Measurements from ENCODE around the gene UGP2. TPM values are rescaled to one million over a fixed set of nuclear protein-coding genes. Genes with fewer than 3 reads are reported as not detected.
"Not testable (repeated sequence)": the region's sequence is repeated elsewhere in the genome, so short reads cannot be mapped to it uniquely, and the experiment has no call there.

The UGP2 gene
- total RNA-seq, result 563 TPM
- long read RNA-seq, transcript UGP2-201 (10 exons, 2,338 nt), result major isoform, 1,036 of 1,393 reads
- long read RNA-seq, transcript UGP2-207 (11 exons, 2,057 nt), result minor isoform, 7 of 1,393 reads
- long read RNA-seq, transcript UGP2-203 (10 exons, 1,955 nt), result minor isoform, 5 of 1,393 reads
- long read RNA-seq, transcript UGP2-202 (10 exons, 2,136 nt), result minor isoform, 136 of 1,393 reads
- long read RNA-seq, partial matches to known transcripts, result 96 of 1,393 reads
- long read RNA-seq, other reads (novel, unspliced or antisense), result 112 of 1,393 reads

- peak; percentile 97 for DNase-seq (ENCODE audit: low spot score)
Observed at GRCh38 chr2:63841254-63842022, at the start of gene UGP2. UGP2 (plus strand) TSS chr2:63841896; CDS start chr2:63842186, 290 bp downstream.

- DNase-seq (ENCODE audit: low spot score), result no peak
Observed at GRCh38 chr2:63792530-63792929, 49.2 kb upstream of the UGP2 start.

GRCh38 chr2:63796366-63796765 lies 45.3 kb upstream of the UGP2 start:
- no peak for DNase-seq (ENCODE audit: low spot score)

GRCh38 chr2:63796796-63797195 lies 44.9 kb upstream of the UGP2 start:
- DNase-seq (ENCODE audit: low spot score), result no peak

- DNase-seq (ENCODE audit: low spot score), result no peak
Observed at GRCh38 chr2:63801455-63801854, 40.2 kb upstream of the UGP2 start.

- DNase-seq (ENCODE audit: low spot score), result no peak
Observed at GRCh38 chr2:63805412-63805811, 36.3 kb upstream of the UGP2 start.

GRCh38 chr2:63808036-63808435 lies 33.7 kb upstream of the UGP2 start:
- not testable (repeated sequence) for DNase-seq (ENCODE audit: low spot score)

- DNase-seq (ENCODE audit: low spot score), result not testable (repeated sequence)
Observed at GRCh38 chr2:63808911-63809310, 32.8 kb upstream of the UGP2 start.

GRCh38 chr2:63811063-63811462 lies 30.6 kb upstream of the UGP2 start:
- no peak for DNase-seq (ENCODE audit: low spot score)

GRCh38 chr2:63811870-63812269 lies 29.8 kb upstream of the UGP2 start:
- DNase-seq (ENCODE audit: low spot score), result not testable (repeated sequence)

- DNase-seq (ENCODE audit: low spot score), result no peak
Observed at GRCh38 chr2:63814114-63814513, 27.6 kb upstream of the UGP2 start.

GRCh38 chr2:63817382-63817781 lies 24.3 kb upstream of the UGP2 start:
- no peak for DNase-seq (ENCODE audit: low spot score)

- DNase-seq (ENCODE audit: low spot score), result no peak
Observed at GRCh38 chr2:63818271-63818670, 23.4 kb upstream of the UGP2 start.

- no peak for DNase-seq (ENCODE audit: low spot score)
Observed at GRCh38 chr2:63819256-63819655, 22.4 kb upstream of the UGP2 start.

- DNase-seq (ENCODE audit: low spot score), result no peak
Observed at GRCh38 chr2:63819765-63820717, 21.7 kb upstream of the UGP2 start.

- DNase-seq (ENCODE audit: low spot score), result no peak
Observed at GRCh38 chr2:63820969-63821368, 20.7 kb upstream of the UGP2 start.

GRCh38 chr2:63821396-63821795 lies 20.3 kb upstream of the UGP2 start:
- DNase-seq (ENCODE audit: low spot score), result no peak

- DNase-seq (ENCODE audit: low spot score), result no peak
Observed at GRCh38 chr2:63822478-63822877, 19.2 kb upstream of the UGP2 start.

- DNase-seq (ENCODE audit: low spot score), result no peak
Observed at GRCh38 chr2:63827749-63828148, 13.9 kb upstream of the UGP2 start.

- no peak for DNase-seq (ENCODE audit: low spot score)
Observed at GRCh38 chr2:63831176-63831575, 10.5 kb upstream of the UGP2 start.

GRCh38 chr2:63834401-63834800 lies 7.3 kb upstream of the UGP2 start:
- DNase-seq (ENCODE audit: low spot score), result no peak

Data from mesenteric fat pad (tissue), 1 donor.